CD4-positive, alpha-beta T cell (primary cell): Measurements from ENCODE around the gene GBP1. TPM values are rescaled to one million over a fixed set of nuclear protein-coding genes. Genes with fewer than 3 reads are reported as not detected.
"Not testable (repeated sequence)": the region's sequence is repeated elsewhere in the genome, so short reads cannot be mapped to it uniquely, and the experiment has no call there.

Experiments used
- ATAC-seq: fragments of 200-7000 bp; cut with Tn5 transposase; one replicate; pipeline ENCODE4 v1.10.0; 2022; ENCODE audit warnings: mild to moderate bottlenecking; ENCODE audit not compliant: poor library complexity
- CTCF ChIA-PET: fragments of 350-600 bp; sonication (Branson Sonifier 250); formaldehyde crosslinking; loops from one replicate; lab custom pipeline; 2021; ENCODE audit warnings: antibody characterized with exemption, inconsistent platforms; lab: Charles Lee
- POLR2A ChIA-PET: fragments of 350-600 bp; sonication (Branson Sonifier 250); formaldehyde crosslinking; loops from one replicate; lab custom pipeline; 2021; ENCODE audit warnings: antibody characterized with exemption, inconsistent platforms; lab: Charles Lee
- DNase-seq, 14 experiments: peaks; one replicate each; pipeline ENCODE4 v3.0.0-alpha.2; 2013 to 2020; ENCODE audit warnings: mixed read lengths in 2 of 14
- H3K27ac ChIP-seq, 2 donors: one replicate each; pipeline versions ENCODE4 v1.5.1 to v1.7.0; 2013; ENCODE audit warnings: low read length in 2 of 2, low read depth in 1 of 2, mild to moderate bottlenecking in 1 of 2
- H3K27me3 ChIP-seq, 2 experiments: 1 replicate in 1 of 2; 2 replicates in 1 of 2; pipeline versions ENCODE4 v1.6.1 to v1.7.0; 2013; ENCODE audit warnings: low read length in 2 of 2, control low read depth in 1 of 2, mild to moderate bottlenecking in 1 of 2, moderate library complexity in 1 of 2; ENCODE audit not compliant: insufficient read depth in 2 of 2, control insufficient read depth in 1 of 2
- H3K36me3 ChIP-seq: one replicate; pipeline ENCODE4 v1.6.1; 2013; ENCODE audit warnings: low read length, control low read depth; ENCODE audit not compliant: insufficient read depth
- H3K4me1 ChIP-seq: one replicate; pipeline ENCODE4 v1.6.1; 2013; ENCODE audit warnings: low read length, control low read depth; ENCODE audit not compliant: insufficient read depth
- H3K4me3 ChIP-seq: one replicate; pipeline ENCODE4 v1.5.1; 2013; ENCODE audit warnings: mild to moderate bottlenecking, low read length, moderate library complexity
- H3K9me3 ChIP-seq, 2 experiments: 1 replicate in 1 of 2; 2 replicates in 1 of 2; pipeline versions ENCODE4 v1.6.1 to v1.7.0; 2013; ENCODE audit warnings: low read length in 2 of 2, mild to moderate bottlenecking in 2 of 2, control low read depth in 1 of 2, moderate library complexity in 1 of 2; ENCODE audit not compliant: control insufficient read depth in 1 of 2, insufficient read depth in 1 of 2
- H3K27ac Mint-ChIP-seq: one replicate; pipeline ENCODE4 v1.8.0; 2020; ENCODE audit warnings: mixed read lengths
- H3K27me3 Mint-ChIP-seq: one replicate; pipeline ENCODE4 v1.8.0; 2021; ENCODE audit warnings: mixed read lengths
- H3K36me3 Mint-ChIP-seq: one replicate; pipeline ENCODE4 v1.8.0; 2021; ENCODE audit warnings: low read depth, mixed read lengths
- H3K4me1 Mint-ChIP-seq: one replicate; pipeline ENCODE4 v1.8.0; 2021; ENCODE audit warnings: low read depth, mixed read lengths
- H3K4me3 Mint-ChIP-seq: one replicate; pipeline ENCODE4 v1.8.0; 2020; ENCODE audit warnings: mild to moderate bottlenecking, mixed read lengths
- H3K9me3 Mint-ChIP-seq: one replicate; pipeline ENCODE4 v1.8.0; 2020; ENCODE audit warnings: mixed read lengths
- CTCF ChIP-seq: fragments of 200-600 bp; IDR thresholded peaks from one replicate; pipeline ENCODE4 v1.8.0; 2022; ENCODE audit warnings: antibody characterized with exemption, mild to moderate bottlenecking
- intact Hi-C, 2 experiments: fragments of 100-400 bp; cut with DNase I in 1 of 2; cut with micrococcal nuclease in 1 of 2; formaldehyde crosslinking; loops; one replicate each; pipeline versions ENCODE4 v1.15.1 to v1.9.0; 2023 to 2025; cut with DNase I, micrococcal nuclease
- total RNA-seq, 174 experiments: library from RNA in 2 of 174; stranded (reverse) in 2 of 174; gene quantifications; one replicate each; pipeline ENCODE4 v1.2.3 and lab custom pipeline; 2021 to 2026

The GBP1 gene
- total RNA-seq, 2 experiments from 2014 or later = 15.5 to 16.5 TPM

DNA sequence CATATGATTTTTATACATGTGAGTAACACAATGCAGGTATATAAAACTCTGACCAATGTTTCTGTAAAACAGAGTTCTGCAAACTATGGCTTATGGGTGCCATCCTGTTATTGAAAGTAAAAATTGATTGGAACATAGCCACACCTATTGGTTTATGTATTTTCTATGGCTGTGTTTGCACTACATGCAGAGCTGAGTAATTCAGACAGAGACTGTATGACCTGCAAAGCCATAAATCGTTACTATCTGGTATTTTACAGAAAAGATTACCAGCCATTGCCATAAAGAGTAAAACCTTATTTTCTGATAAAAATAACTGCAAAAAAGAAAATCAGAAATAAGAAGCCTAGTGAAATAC is 13.1 kb downstream of the GBP1 start:
- H3K27me3 Mint-ChIP-seq = no peaks in the 10 kb centered on the region
- ATAC-seq = no peak
- H3K36me3 ChIP-seq = peaks cover 84% of the 10 kb centered on the region
- CTCF ChIA-PET = interaction anchor here (1.0 kb wide), 1 partner anchor 50 kb away, joined by 3 read pairs; no protein-coding TSS in a partner anchor
- no peaks in the 10 kb centered on the region for H3K4me1 ChIP-seq
- POLR2A ChIA-PET = interaction anchor here (0.8 to 1.1 kb wide), 2 partner anchors 11 to 41 kb away, joined by 3 read pairs; no protein-coding TSS in a partner anchor
- intact Hi-C loops = no loop called here
- H3K9me3 ChIP-seq = no peaks in the 10 kb centered on the region
- no peak overlapping the region for H3K27ac Mint-ChIP-seq
- no peak overlapping the region for H3K4me3 Mint-ChIP-seq
- DNase-seq = no peak
- no peaks in the 10 kb centered on the region for H3K4me1 Mint-ChIP-seq
- H3K27ac ChIP-seq = no peak overlapping the region
- H3K27me3 ChIP-seq = no peaks in the 10 kb centered on the region
- H3K4me3 ChIP-seq = no peak overlapping the region
- TF ChIP-seq CTCF = no peak
- H3K36me3 Mint-ChIP-seq = peaks cover 87% of the 10 kb centered on the region
- no peaks in the 10 kb centered on the region for H3K9me3 Mint-ChIP-seq

- ChIA-PET POLR2A (interaction anchor here (0.8 to 1.1 kb wide), 2 partner anchors 11 to 40 kb away, joined by 3 read pairs; no protein-coding TSS in a partner anchor), CTCF (interaction anchor here (1.0 kb wide), 1 partner anchor 50 kb away, joined by 3 read pairs; no protein-coding TSS in a partner anchor)
- H3K27ac Mint-ChIP-seq = no peak overlapping the region
- Histone ChIP-seq H3K4me1 (no peaks in the 10 kb centered on the region), H3K4me3 (no peak overlapping the region), H3K27ac (no peak overlapping the region), H3K36me3 (peaks cover 79% of the 10 kb centered on the region), H3K9me3 (no peaks in the 10 kb centered on the region), H3K27me3 (no peaks in the 10 kb centered on the region)
- no peak overlapping the region for H3K4me3 Mint-ChIP-seq
- no peaks in the 10 kb centered on the region for H3K4me1 Mint-ChIP-seq
- peaks cover 82% of the 10 kb centered on the region for H3K36me3 Mint-ChIP-seq
- DNase-seq (no peak), ATAC-seq (no peak)
- no peaks in the 10 kb centered on the region for H3K9me3 Mint-ChIP-seq
- H3K27me3 Mint-ChIP-seq = no peaks in the 10 kb centered on the region
- intact Hi-C loops = no loop called here
- TF ChIP-seq CTCF = no peak
Measured at GRCh38 chr1:89051300-89051954, 13.6 kb downstream of the GBP1 start.

- POLR2A ChIA-PET = no interaction called here
- H3K36me3 Mint-ChIP-seq = peaks cover 74% of the 10 kb centered on the region
Measured at GRCh38 chr1:89050649-89051033, 14.4 kb downstream of the GBP1 start.

GRCh38 chr1:89049901-89050648 is 14.9 kb downstream of the GBP1 start:
- H3K27me3 ChIP-seq, H3K4me1 ChIP-seq, H3K4me3 ChIP-seq, H3K27ac Mint-ChIP-seq, H3K9me3 Mint-ChIP-seq, POLR2A ChIA-PET, H3K4me1 Mint-ChIP-seq, ATAC-seq, CTCF ChIA-PET, H3K27me3 Mint-ChIP-seq, intact Hi-C loops, DNase-seq, H3K9me3 ChIP-seq, H3K27ac ChIP-seq, H3K4me3 Mint-ChIP-seq: not testable (repeated sequence)
- peaks cover 66% of the 10 kb centered on the region for H3K36me3 ChIP-seq
- peaks cover 70% of the 10 kb centered on the region for H3K36me3 Mint-ChIP-seq

More at GRCh38 chr1:89050649-89051033, 14.4 kb downstream of the GBP1 start:
- H3K27me3 ChIP-seq = no peaks in the 10 kb centered on the region
- intact Hi-C loops = no loop called here
- ATAC-seq (no peak), DNase-seq (no peak)
- CTCF ChIA-PET = no interaction called here
- no peak overlapping the region for H3K27ac Mint-ChIP-seq
- no peaks in the 10 kb centered on the region for H3K27me3 Mint-ChIP-seq
- peaks cover 71% of the 10 kb centered on the region for H3K36me3 ChIP-seq
- no peaks in the 10 kb centered on the region for H3K9me3 Mint-ChIP-seq
- H3K9me3 ChIP-seq = no peaks in the 10 kb centered on the region
- H3K4me3 ChIP-seq = no peak overlapping the region
- H3K4me3 Mint-ChIP-seq = no peak overlapping the region
- no peaks in the 10 kb centered on the region for H3K4me1 Mint-ChIP-seq
- no peak for TF ChIP-seq CTCF
- no peaks in the 10 kb centered on the region for H3K4me1 ChIP-seq
- H3K27ac ChIP-seq = no peak overlapping the region

- POLR2A ChIA-PET, H3K4me1 Mint-ChIP-seq, H3K27ac Mint-ChIP-seq: not testable (repeated sequence)
Measured at GRCh38 chr1:89049187-89049586, 15.8 kb downstream of the GBP1 start.

More at GRCh38 chr1:89049187-89049586, 15.8 kb downstream of the GBP1 start:
- H3K4me1 ChIP-seq, H3K4me3 ChIP-seq, H3K27me3 ChIP-seq, ATAC-seq, H3K27ac ChIP-seq, H3K9me3 Mint-ChIP-seq, intact Hi-C loops, H3K27me3 Mint-ChIP-seq, H3K9me3 ChIP-seq, DNase-seq, H3K4me3 Mint-ChIP-seq: not testable (repeated sequence)
- CTCF ChIA-PET = interaction anchor here (0.7 kb wide), 1 partner anchor 19 kb away, joined by 3 read pairs; no protein-coding TSS in a partner anchor
- peaks cover 62% of the 10 kb centered on the region for H3K36me3 Mint-ChIP-seq
- H3K36me3 ChIP-seq = peaks cover 58% of the 10 kb centered on the region
